ENCODE measurements around the gene KCNMB2.

DNA sequence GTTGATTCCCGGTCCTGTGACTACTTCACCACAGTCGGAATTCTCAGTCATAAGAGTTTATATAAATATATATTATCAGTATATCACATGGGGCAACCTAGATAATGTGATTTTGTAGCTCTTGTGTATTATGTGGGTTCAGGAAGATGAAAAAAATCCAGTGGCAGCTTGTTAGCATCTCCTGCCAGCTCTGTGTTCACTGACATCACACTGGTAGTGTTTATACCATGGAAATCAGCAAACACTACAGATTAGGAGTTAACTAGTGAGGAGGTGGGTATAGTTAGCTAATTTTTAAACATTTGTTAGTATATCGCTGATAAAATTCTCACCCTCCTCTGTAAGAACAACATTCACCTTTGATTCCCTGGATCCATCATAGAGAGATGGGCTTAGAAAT lies 44.5 kb upstream of the KCNMB2 start:
- TF ChIP-seq, protein P1, sequence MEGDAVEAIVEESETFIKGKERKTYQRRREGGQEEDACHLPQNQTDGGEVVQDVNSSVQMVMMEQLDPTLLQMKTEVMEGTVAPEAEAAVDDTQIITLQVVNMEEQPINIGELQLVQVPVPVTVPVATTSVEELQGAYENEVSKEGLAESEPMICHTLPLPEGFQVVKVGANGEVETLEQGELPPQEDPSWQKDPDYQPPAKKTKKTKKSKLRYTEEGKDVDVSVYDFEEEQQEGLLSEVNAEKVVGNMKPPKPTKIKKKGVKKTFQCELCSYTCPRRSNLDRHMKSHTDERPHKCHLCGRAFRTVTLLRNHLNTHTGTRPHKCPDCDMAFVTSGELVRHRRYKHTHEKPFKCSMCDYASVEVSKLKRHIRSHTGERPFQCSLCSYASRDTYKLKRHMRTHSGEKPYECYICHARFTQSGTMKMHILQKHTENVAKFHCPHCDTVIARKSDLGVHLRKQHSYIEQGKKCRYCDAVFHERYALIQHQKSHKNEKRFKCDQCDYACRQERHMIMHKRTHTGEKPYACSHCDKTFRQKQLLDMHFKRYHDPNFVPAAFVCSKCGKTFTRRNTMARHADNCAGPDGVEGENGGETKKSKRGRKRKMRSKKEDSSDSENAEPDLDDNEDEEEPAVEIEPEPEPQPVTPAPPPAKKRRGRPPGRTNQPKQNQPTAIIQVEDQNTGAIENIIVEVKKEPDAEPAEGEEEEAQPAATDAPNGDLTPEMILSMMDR (IDR thresholded peaks at IDR 0.05; ENCODE audit: insufficient read depth, low read length), result no peak
- TF ChIP-seq GABPA (IDR thresholded peaks at IDR 0.05; ENCODE audit: low read depth) (no peak), POLR2AphosphoS5 (IDR thresholded peaks at IDR 0.05; ENCODE audit: low read depth) (no peak)

Data from HL-60 (cell line).